ENCODE results near the gene CD9.

- TF ChIP-seq CTCF (conservative IDR thresholded peaks at IDR 0.05) (no peak), ZFX (IDR thresholded peaks at IDR 0.05) (no peak)
Measured at GRCh38 chr12:6177642-6178358, 22.4 kb upstream of the CD9 start.
